ENCODE data around the gene CDK18.

DNA sequence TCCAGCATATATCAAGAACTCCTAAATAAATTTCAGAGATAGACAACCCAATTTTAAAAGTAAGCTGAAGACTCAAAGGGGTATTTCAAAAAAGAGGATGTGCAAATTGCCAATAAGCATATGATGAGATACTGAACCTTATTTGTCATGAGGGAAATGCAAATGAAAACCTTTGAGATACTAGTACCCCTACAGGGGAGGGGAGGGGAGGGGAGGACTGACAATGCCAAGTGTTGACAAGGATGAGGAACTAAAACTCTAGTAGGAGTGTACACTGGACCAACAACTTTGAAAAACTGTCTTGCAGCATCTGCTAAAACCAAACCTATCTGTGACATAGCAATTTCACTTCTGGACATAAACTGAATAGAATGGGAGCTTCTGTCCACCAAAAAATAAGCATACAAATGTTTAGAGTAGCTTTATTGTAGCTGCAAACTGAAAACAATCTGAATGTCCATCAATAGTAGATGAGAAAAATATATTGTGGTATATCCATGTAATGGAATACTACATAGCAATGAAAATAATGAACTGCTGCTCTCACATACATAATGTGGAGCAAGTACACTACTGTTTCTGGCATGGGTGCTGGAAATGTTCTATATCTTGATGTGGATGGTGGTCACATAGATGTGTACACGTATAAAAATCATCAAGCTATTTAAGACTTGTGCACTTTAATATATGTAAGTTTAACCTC, 57.2 kb downstream of the CDK18 start:
- TF ChIP-seq, protein P1, sequence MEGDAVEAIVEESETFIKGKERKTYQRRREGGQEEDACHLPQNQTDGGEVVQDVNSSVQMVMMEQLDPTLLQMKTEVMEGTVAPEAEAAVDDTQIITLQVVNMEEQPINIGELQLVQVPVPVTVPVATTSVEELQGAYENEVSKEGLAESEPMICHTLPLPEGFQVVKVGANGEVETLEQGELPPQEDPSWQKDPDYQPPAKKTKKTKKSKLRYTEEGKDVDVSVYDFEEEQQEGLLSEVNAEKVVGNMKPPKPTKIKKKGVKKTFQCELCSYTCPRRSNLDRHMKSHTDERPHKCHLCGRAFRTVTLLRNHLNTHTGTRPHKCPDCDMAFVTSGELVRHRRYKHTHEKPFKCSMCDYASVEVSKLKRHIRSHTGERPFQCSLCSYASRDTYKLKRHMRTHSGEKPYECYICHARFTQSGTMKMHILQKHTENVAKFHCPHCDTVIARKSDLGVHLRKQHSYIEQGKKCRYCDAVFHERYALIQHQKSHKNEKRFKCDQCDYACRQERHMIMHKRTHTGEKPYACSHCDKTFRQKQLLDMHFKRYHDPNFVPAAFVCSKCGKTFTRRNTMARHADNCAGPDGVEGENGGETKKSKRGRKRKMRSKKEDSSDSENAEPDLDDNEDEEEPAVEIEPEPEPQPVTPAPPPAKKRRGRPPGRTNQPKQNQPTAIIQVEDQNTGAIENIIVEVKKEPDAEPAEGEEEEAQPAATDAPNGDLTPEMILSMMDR (IDR thresholded peaks at IDR 0.05; ENCODE audit: insufficient read depth, low read depth, low read length) = no peak
- TF ChIP-seq EZH2 (IDR thresholded peaks at IDR 0.05; ENCODE audit: insufficient read depth, low read length) = no peak

Data from astrocyte (in vitro differentiated cells and primary cell).